ENCODE results near the gene HMCN1. TPM values are rescaled to one million over a fixed set of nuclear protein-coding genes. Genes with fewer than 3 reads are reported as not detected.

HMCN1 gene
- total and polyA plus RNA-seq, 2 experiments from 2014 or later = 1.6 to 8.7 TPM

- H3K4me1 ChIP-seq (ENCODE audit: insufficient read depth) = no peaks in the 10 kb centered on the region
- ATAC-seq = no peak
- H3K79me2 ChIP-seq (replicated peaks; ENCODE audit: insufficient read depth) = no peaks in the 10 kb centered on the region
- no peak overlapping the region for H2AFZ ChIP-seq
- no peak for TF ChIP-seq CTCF (conservative IDR thresholded peaks at IDR 0.05; ENCODE audit: low read depth in 2 of 2)
- no peak for TF ChIP-seq STAT1 (IDR thresholded peaks at IDR 0.05; ENCODE audit: unreplicated experiment)
- no peak for TF ChIP-seq ZNF331 (CRISPR knock-in tag; IDR thresholded peaks at IDR 0.05; ENCODE audit: low read depth)
- TF ChIP-seq ZNF114 (CRISPR knock-in tag; IDR thresholded peaks at IDR 0.05) = no peak
- no peak for TF ChIP-seq CREB1 (CRISPR knock-in tag; IDR thresholded peaks at IDR 0.05; ENCODE audit: low read depth)
- TF ChIP-seq NANOG (IDR thresholded peaks at IDR 0.05; ENCODE audit: borderline replicate concordance) = no peak
- no peak for TF ChIP-seq ETS1 (IDR thresholded peaks at IDR 0.05)
- no peak for DNase-seq (ENCODE audit: low spot score)
- no peaks in the 10 kb centered on the region for H4K20me1 ChIP-seq (replicated peaks; ENCODE audit: insufficient read depth)
- H3K36me3 ChIP-seq (ENCODE audit: insufficient read depth) = no peaks in the 10 kb centered on the region
- Mint-ChIP-seq H3K4me1 (no peaks in the 10 kb centered on the region), H3K4me3 (no peak overlapping the region), H3K9me3 (no peaks in the 10 kb centered on the region), H3K27me3 (ENCODE audit: insufficient read depth, low read depth, poor library complexity) (peaks cover 1% of the 10 kb centered on the region), H3K27ac (no peak overlapping the region), H3K36me3 (ENCODE audit: low read depth) (no peaks in the 10 kb centered on the region)
- H3K4me2 ChIP-seq = no peak overlapping the region
- H3K9me2 ChIP-seq (ENCODE audit: insufficient read depth) = no peaks in the 10 kb centered on the region
- no peak overlapping the region for H3K4me3 ChIP-seq
- no peak overlapping the region for H3K27ac ChIP-seq (ENCODE audit: low read depth)
- no peaks in the 10 kb centered on the region for H3F3A ChIP-seq (replicated peaks; ENCODE audit: low read depth)
- no peaks in the 10 kb centered on the region for H3K27me3 ChIP-seq (ENCODE audit: insufficient read depth)
These were observed 480.6 kb downstream of the HMCN1 start for GRCh38 chr1:186214791-186215190.

DNA sequence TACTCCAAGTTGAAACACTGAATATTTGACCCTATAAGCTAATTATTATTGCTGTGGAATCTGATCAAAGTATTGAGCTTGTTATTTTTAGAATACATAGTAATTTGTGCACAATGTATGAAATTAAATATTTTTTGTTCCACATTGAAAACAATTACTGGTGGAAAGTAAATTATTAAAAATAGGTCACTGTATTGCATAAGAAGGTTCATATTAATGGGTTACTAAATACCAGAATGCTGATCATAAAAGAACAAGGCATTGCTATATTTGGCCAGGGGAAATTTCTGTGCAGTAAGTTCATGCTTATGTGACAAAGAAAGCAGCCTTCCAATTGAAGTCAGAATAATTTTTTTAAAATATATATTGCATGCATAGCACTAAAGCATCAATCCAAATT is 481.4 kb downstream of the HMCN1 start:
- no peaks in the 10 kb centered on the region for H3K4me1 Mint-ChIP-seq
- no peaks in the 10 kb centered on the region for H3K9me3 Mint-ChIP-seq
- no peaks in the 10 kb centered on the region for H3K36me3 Mint-ChIP-seq (ENCODE audit: low read depth)
- Histone ChIP-seq H3K36me3 (ENCODE audit: insufficient read depth) (no peaks in the 10 kb centered on the region), H3K27ac (ENCODE audit: low read depth) (no peak overlapping the region), H2AFZ (no peak overlapping the region), H3K4me2 (no peak overlapping the region), H3K4me1 (ENCODE audit: insufficient read depth) (no peaks in the 10 kb centered on the region), H3K79me2 (replicated peaks; ENCODE audit: insufficient read depth) (no peaks in the 10 kb centered on the region), H3K27me3 (ENCODE audit: insufficient read depth) (no peaks in the 10 kb centered on the region), H3F3A (replicated peaks; ENCODE audit: low read depth) (no peaks in the 10 kb centered on the region), H3K4me3 (no peak overlapping the region), H3K9me2 (ENCODE audit: insufficient read depth) (no peaks in the 10 kb centered on the region), H4K20me1 (replicated peaks; ENCODE audit: insufficient read depth) (no peaks in the 10 kb centered on the region)
- no peak overlapping the region for H3K27ac Mint-ChIP-seq
- no peaks in the 10 kb centered on the region for H3K27me3 Mint-ChIP-seq (ENCODE audit: insufficient read depth, low read depth, poor library complexity)
- no peak overlapping the region for H3K4me3 Mint-ChIP-seq
- no peak for DNase-seq (ENCODE audit: low spot score)
- no peak for ATAC-seq
- no peak for TF ChIP-seq CTCF (conservative IDR thresholded peaks at IDR 0.05; ENCODE audit: low read depth in 2 of 2)
- TF ChIP-seq, protein P1, sequence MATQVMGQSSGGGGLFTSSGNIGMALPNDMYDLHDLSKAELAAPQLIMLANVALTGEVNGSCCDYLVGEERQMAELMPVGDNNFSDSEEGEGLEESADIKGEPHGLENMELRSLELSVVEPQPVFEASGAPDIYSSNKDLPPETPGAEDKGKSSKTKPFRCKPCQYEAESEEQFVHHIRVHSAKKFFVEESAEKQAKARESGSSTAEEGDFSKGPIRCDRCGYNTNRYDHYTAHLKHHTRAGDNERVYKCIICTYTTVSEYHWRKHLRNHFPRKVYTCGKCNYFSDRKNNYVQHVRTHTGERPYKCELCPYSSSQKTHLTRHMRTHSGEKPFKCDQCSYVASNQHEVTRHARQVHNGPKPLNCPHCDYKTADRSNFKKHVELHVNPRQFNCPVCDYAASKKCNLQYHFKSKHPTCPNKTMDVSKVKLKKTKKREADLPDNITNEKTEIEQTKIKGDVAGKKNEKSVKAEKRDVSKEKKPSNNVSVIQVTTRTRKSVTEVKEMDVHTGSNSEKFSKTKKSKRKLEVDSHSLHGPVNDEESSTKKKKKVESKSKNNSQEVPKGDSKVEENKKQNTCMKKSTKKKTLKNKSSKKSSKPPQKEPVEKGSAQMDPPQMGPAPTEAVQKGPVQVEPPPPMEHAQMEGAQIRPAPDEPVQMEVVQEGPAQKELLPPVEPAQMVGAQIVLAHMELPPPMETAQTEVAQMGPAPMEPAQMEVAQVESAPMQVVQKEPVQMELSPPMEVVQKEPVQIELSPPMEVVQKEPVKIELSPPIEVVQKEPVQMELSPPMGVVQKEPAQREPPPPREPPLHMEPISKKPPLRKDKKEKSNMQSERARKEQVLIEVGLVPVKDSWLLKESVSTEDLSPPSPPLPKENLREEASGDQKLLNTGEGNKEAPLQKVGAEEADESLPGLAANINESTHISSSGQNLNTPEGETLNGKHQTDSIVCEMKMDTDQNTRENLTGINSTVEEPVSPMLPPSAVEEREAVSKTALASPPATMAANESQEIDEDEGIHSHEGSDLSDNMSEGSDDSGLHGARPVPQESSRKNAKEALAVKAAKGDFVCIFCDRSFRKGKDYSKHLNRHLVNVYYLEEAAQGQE (IDR thresholded peaks at IDR 0.05; ENCODE audit: unreplicated experiment) = no peak
